GM19468 (cell line): ENCODE measurements around the gene HNRNPR.

Experiments
- ATAC-seq: cut with Tn5 transposase; IDR thresholded peaks from one replicate; pipeline ENCODE4 v1.9.1; 2021; ENCODE audit warnings: mild to moderate bottlenecking, moderate library complexity, moderate number of reproducible peaks; ENCODE audit not compliant: unreplicated experiment; ENCODE audit errors: extremely low read depth

HNRNPR gene

DNA sequence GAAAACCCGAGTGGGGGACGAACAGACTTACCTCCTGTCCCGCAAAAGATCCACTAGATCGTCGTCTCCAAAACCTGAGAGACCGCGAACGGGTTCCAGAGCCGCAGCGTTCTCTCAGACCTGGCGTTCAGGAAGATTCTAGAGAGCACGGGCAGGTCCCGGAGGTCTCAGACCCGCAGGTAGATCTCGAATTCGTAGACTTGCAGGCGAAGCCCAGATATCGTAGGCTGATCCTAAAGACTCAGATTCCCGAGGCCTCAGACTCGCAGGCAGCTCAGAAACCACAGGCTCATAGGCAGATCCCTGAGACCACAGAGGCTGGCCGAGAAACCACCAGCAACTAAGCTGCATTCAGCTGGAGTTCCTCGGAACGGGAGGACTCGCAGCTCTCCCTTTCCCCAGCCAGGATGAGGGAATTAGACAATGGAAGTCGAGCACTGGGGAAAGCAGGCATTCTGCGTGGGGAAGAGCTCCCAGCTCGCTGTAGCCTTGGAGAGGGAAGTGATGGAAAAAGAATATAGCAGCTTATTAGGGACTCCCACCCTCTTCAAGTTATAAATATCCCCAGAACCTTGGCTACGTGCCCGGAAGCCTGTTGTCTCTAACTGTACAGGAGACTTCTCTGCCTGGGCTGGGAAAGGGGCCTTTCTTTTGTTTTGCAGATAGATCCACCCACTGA lies 25.4 kb upstream of the HNRNPR start, which contains the start of gene ZNF436:
Gene ZNF436 (minus strand): TSS at position 502 of the 679 bp plus-strand sequence. CDS start 1,831 bp downstream, outside the sequence.
- ATAC-seq, result no peak

DNA sequence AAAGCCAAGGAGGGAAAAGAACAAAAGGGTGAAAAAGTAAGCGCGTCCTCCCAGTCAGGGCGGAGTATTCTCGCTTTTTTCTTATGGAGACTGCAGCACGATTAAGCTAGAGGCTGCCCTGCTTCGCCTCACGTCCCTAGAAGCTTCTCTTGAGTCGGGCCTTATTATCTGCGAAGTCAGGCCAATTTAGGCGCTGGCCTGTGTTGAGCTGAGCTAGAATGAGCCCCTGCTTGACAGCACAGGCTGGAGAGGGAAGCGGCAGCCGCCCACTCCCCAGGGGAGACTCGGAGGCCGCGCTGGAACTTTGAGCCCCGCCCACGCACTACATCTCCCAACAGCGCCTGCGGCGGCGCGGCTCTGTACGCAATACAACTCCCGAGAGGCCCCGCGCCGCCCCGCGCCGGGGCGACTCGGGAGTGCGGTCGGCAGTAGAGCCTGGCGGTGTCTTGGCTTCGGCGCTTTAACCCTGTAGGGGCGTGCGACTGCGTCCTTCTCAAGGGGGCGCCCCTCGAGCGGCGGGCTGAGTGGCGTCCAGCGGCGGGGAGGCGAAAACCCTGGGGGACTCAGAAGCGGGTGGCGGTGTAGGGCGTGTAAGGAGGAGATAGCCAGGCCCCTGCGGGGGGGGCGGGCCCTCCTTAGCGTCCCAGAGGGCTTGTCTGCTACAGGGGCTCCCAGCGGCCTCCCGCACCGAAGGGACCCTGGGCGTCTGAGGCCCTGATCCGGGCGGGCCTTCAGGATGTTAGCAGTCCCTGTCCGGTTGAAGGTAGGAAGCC lies 24.7 kb upstream of the HNRNPR start:
- no peak for ATAC-seq

GRCh38 chr1:23367791-23368561 lies 23.9 kb upstream of the HNRNPR start:
- ATAC-seq, result peak; percentile 90

DNA sequence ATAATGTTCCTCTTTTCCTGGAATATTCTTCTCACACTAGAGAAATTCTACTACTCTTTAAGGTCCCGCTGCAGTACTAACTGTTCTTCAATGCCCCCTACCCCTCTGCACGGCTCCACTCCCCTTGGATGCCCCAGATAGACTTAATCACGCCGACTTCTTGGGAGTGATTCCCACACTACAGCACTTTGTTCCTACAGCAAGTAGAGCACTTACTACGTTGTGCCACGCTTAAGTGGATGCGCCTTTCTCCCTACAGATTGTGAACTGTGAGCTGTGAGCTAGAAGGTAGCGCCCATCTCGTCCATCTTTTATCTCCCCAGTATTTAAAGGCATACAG lies 23.3 kb upstream of the HNRNPR start:
- no peak for ATAC-seq

DNA sequence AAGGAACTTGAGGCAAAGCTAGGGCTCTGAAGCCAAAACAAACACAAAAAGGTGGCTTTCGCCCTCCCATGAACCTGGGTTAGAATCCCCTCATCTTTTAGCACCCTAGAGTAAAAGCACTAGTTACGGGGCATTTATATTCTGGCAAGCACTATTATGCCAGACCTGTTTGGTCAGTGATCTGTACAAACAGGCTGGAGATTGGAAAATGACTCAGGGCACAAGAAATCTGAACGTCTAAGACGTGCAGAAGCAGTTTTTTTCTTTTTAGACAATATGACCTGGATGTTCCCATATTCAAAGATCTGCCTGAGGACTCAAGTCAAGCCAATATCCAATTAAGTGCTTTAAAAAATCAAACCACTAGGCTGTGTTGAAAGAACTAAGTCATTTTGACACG lies 22.5 kb upstream of the HNRNPR start:
- no peak for ATAC-seq

GRCh38 chr1:23366146-23366545 lies 22.1 kb upstream of the HNRNPR start:
- no peak for ATAC-seq

DNA sequence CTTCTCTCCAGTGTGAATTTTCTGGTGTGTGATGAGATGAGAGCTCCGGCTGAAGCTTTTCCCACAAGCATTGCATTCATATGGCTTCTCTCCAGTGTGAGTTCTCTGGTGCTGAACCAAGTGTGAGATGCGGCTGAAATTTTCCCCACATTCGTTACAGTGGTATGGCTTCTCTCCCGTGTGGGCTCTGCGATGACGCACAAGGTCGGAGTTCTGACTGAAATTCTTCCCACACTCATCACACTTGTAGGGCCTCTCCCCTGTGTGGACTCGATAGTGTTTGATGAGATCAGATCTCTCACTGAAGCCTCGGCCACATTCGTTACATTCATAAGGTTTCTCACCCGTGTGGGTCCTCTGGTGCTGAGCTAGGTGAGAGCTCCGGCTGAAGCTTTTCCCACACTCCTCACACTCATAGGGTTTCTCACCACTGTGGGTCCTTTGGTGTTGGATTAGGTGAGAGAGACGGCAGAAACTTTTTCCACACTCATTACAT lies 18.2 kb upstream of the HNRNPR start:
- no peak for ATAC-seq

- ATAC-seq, result no peak
Observed at GRCh38 chr1:23358310-23358875, 14.3 kb upstream of the HNRNPR start.

DNA sequence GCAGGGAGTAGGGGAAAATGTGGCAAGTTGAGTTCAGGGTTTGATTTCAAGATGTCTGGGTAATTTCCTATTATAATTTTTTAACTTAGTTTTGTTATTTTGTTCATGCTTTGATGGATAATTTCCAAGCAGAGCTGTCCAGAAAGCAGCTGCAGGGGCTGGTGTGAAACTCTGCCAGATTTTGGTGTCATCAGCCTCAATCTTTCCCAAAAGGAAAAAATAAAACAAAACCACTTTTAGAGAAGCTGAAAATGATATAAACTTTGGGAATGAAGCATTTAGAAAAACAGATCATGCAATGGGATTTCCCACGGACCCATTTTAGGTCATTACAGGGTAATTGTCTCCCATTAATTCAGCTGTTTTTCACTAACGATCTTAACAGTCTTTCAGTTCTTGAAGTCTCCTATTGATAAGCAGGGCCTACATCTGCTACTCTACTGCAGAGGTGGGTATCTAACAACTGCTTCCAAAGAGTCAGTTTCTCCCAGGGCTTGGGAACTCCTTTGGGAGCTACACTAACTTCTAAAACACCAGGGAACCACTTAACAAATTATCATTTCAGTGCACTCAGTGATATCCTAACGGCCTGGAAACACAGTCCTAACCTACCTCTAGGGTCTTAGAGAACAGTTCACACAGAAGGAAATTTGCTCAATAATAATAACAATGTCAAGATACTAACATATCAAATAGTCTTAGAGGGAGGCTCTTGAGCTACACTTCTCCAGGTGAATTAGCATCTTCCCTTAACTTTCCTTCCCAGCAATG lies 13.2 kb upstream of the HNRNPR start:
- ATAC-seq, result no peak

GRCh38 chr1:23356471-23357137 lies 12.5 kb upstream of the HNRNPR start:
- ATAC-seq, result no peak

GRCh38 chr1:23354245-23354644 lies 10.2 kb upstream of the HNRNPR start:
- no peak for ATAC-seq

- ATAC-seq, result no peak
Observed at GRCh38 chr1:23352096-23352695, 8.1 kb upstream of the HNRNPR start.

GRCh38 chr1:23345920-23346319 lies 1.8 kb upstream of the HNRNPR start:
- ATAC-seq, result no peak

- no peak for ATAC-seq
Observed at GRCh38 chr1:23344987-23345472, 946 bp upstream of the HNRNPR start.

GRCh38 chr1:23343221-23344110 lies 618 bp downstream of the HNRNPR start:
- no peak for ATAC-seq

DNA sequence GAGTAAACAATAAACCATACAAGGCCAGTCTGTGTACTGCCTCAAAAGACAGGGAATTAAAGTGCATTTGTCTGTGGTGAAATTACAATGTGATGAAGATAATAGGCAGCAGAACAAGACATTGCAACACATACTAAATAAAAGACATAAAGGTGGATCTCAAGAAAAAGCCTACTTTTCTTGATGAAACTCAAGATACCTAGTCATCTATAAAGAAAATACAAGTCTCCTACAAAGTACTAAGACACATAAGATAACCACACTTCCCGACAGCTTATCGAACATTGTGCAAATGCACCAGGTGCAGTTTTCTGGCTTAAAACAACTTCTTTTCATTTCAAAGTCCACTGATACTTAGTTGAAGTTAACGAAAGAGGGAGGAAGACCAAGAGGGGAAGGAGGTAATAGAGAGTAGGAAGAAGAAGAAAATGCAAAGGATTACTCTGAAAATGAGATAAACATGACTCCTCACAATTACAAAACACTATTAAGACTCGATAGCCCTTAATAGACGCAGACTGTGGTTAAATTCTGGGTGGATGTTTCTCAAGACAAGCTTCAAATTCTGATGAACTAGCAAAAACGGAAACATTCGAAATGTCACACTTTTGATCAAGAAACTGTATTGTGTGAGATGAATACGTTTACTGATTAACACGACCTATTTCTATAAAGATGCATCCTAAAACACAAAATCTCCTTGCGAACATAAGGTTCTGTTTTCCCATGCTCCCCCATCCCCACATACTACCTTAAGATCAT lies 2.0 kb downstream of the HNRNPR start:
- ATAC-seq, result no peak

DNA sequence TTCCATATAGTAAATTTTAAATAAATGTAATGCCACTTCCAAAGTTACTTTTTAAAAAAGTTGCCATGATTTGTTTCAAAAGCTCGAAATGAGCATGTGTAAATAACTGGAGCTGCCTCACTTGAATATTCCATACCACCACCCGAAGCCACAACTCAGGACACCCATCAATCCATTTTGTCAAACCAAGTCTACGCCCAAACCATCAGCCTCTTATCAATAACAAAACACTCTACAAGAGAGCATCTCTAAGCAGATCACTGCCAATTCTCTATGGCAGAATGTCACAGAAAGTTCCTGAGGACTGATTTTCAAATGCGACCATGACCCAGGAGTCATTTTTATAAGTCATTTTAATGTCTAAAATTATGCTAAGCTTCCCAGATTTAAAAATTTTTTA lies 4.5 kb downstream of the HNRNPR start:
- no peak for ATAC-seq
